Panc1 (cell line): ENCODE data around the gene SERGEF.

Experiments used
- POLR2AphosphoS5 ChIP-seq: IDR thresholded peaks from 2 replicates; pipeline ENCODE4 v1.6.1; 2012; ENCODE audit warnings: mild to moderate bottlenecking, low read depth, low read length, moderate library complexity
- SIN3A ChIP-seq: IDR thresholded peaks from 2 replicates; pipeline ENCODE4 v1.6.1; 2012; ENCODE audit warnings: low read depth, mild to moderate bottlenecking, low read length, moderate library complexity, borderline replicate concordance; ENCODE audit not compliant: insufficient read depth
- TF ChIP-seq, protein P1 (sequence below): fragments of 450-650 bp; IDR thresholded peaks from 2 replicates; pipeline ENCODE4 v1.5.1; 2017; ENCODE audit warnings: mild to moderate bottlenecking
- TF ChIP-seq, protein P2 (sequence below), 2 experiments: IDR thresholded peaks; 2 replicates each; pipeline ENCODE4 v1.6.1; 2011 to 2012; ENCODE audit warnings: low read depth in 2 of 2, control low read depth in 1 of 2, low read length in 1 of 2, mild to moderate bottlenecking in 1 of 2, moderate library complexity in 1 of 2; ENCODE audit not compliant: insufficient read depth in 1 of 2

- TF ChIP-seq, protein P1, sequence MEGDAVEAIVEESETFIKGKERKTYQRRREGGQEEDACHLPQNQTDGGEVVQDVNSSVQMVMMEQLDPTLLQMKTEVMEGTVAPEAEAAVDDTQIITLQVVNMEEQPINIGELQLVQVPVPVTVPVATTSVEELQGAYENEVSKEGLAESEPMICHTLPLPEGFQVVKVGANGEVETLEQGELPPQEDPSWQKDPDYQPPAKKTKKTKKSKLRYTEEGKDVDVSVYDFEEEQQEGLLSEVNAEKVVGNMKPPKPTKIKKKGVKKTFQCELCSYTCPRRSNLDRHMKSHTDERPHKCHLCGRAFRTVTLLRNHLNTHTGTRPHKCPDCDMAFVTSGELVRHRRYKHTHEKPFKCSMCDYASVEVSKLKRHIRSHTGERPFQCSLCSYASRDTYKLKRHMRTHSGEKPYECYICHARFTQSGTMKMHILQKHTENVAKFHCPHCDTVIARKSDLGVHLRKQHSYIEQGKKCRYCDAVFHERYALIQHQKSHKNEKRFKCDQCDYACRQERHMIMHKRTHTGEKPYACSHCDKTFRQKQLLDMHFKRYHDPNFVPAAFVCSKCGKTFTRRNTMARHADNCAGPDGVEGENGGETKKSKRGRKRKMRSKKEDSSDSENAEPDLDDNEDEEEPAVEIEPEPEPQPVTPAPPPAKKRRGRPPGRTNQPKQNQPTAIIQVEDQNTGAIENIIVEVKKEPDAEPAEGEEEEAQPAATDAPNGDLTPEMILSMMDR: no peak
- TF ChIP-seq POLR2AphosphoS5 (no peak), SIN3A (no peak)
- TF ChIP-seq, protein P2, sequence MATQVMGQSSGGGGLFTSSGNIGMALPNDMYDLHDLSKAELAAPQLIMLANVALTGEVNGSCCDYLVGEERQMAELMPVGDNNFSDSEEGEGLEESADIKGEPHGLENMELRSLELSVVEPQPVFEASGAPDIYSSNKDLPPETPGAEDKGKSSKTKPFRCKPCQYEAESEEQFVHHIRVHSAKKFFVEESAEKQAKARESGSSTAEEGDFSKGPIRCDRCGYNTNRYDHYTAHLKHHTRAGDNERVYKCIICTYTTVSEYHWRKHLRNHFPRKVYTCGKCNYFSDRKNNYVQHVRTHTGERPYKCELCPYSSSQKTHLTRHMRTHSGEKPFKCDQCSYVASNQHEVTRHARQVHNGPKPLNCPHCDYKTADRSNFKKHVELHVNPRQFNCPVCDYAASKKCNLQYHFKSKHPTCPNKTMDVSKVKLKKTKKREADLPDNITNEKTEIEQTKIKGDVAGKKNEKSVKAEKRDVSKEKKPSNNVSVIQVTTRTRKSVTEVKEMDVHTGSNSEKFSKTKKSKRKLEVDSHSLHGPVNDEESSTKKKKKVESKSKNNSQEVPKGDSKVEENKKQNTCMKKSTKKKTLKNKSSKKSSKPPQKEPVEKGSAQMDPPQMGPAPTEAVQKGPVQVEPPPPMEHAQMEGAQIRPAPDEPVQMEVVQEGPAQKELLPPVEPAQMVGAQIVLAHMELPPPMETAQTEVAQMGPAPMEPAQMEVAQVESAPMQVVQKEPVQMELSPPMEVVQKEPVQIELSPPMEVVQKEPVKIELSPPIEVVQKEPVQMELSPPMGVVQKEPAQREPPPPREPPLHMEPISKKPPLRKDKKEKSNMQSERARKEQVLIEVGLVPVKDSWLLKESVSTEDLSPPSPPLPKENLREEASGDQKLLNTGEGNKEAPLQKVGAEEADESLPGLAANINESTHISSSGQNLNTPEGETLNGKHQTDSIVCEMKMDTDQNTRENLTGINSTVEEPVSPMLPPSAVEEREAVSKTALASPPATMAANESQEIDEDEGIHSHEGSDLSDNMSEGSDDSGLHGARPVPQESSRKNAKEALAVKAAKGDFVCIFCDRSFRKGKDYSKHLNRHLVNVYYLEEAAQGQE (IDR thresholded peaks at IDR 0.05; ENCODE audit: insufficient read depth in 1 of 2, low read depth in 2 of 2, low read length in 1 of 2): no peak
These were observed 129.8 kb downstream of the SERGEF start for GRCh38 chr11:17883057-17883456.
